ENCODE data around the gene SNX10. TPM values are rescaled to one million over a fixed set of nuclear protein-coding genes. Genes with fewer than 3 reads are reported as not detected.

The SNX10 gene
- total and polyA plus RNA-seq, 12 donors, result 6.5 to 50.3 (median 27.8) TPM

GRCh38 chr7:26329520-26330255 lies 38.0 kb downstream of the SNX10 start:
- TF ChIP-seq POLR2A (IDR thresholded peaks at IDR 0.05) (no peak), CTCF (IDR thresholded peaks at IDR 0.05) (peak in 1 of 6 experiments; percentile 10)
- DNase-seq, result peak in 3 of 7 donors; percentile 29 to 64 (median 29)
- no peaks in the 10 kb centered on the region for H3K27me3 ChIP-seq
- H3K27ac ChIP-seq, result no peak overlapping the region
- H3K9me3 ChIP-seq (replicated peaks in 1 of 3), result no peaks in the 10 kb centered on the region
- intact Hi-C loops (cut with DNase I), result no loop called here
- H3K4me3 ChIP-seq, result no peak overlapping the region
- 80 to 92% (median 86%) methylated on average over 13 of the region's 13 CpGs for WGBS, 4 donors
- peaks cover 0 to 7% of the 10 kb centered on the region in 2 donors for H3K4me1 ChIP-seq (replicated peaks in 1 of 2)
- no peaks in the 10 kb centered on the region for H3K36me3 ChIP-seq (replicated peaks in 1 of 2)

GRCh38 chr7:26331113-26331512 lies 39.5 kb downstream of the SNX10 start:
- H3K4me3 ChIP-seq, result no peak overlapping the region
- peaks cover 0 to 7% of the 10 kb centered on the region in 2 donors for H3K4me1 ChIP-seq (replicated peaks in 1 of 2)
- no peaks in the 10 kb centered on the region for H3K36me3 ChIP-seq (replicated peaks in 1 of 2)
- H3K27ac ChIP-seq, result no peak overlapping the region
- DNase-seq, result no peak
- TF ChIP-seq POLR2A (IDR thresholded peaks at IDR 0.05), result no peak
- TF ChIP-seq CTCF (IDR thresholded peaks at IDR 0.05), result no peak
- WGBS, 4 donors, result 89 to 98% (median 92%) methylated on average over 4 of the region's 4 CpGs
- H3K27me3 ChIP-seq, result no peaks in the 10 kb centered on the region
- no peaks in the 10 kb centered on the region for H3K9me3 ChIP-seq (replicated peaks in 1 of 3)
- intact Hi-C loops (cut with DNase I), result no loop called here

DNA sequence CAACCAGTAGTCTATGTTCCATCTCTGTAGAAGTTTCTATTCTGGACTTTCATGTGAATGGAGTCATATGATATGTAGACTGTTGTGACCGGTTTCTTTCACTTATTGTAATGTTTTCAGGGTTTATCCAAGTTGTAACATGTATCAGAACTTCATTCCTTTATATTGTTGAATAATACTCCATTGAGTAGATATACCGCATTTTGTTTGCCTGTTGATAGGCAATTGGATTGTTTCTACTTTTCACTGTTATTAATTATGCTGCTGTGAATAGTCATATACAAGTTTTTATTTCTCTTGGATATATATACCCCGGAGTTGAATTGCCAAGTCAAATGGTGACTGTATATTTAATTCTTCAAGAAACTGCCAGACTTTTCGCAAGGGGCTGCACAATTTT lies 40.1 kb downstream of the SNX10 start:
- DNase-seq, result no peak
- 81 to 96% (median 83%) methylated on average over 4 of the region's 4 CpGs for WGBS, 4 donors
- Histone ChIP-seq H3K27ac (no peak overlapping the region), H3K4me1 (replicated peaks in 1 of 2) (peaks cover 0 to 7% of the 10 kb centered on the region in 2 donors), H3K9me3 (replicated peaks in 1 of 3) (no peaks in the 10 kb centered on the region), H3K4me3 (no peak overlapping the region), H3K36me3 (replicated peaks in 1 of 2) (no peaks in the 10 kb centered on the region), H3K27me3 (no peaks in the 10 kb centered on the region)
- TF ChIP-seq POLR2A (IDR thresholded peaks at IDR 0.05) (no peak), CTCF (IDR thresholded peaks at IDR 0.05) (no peak)
- intact Hi-C loops (cut with DNase I), result no loop called here

GRCh38 chr7:26332698-26333097 lies 41.0 kb downstream of the SNX10 start:
- no peak overlapping the region for H3K4me3 ChIP-seq
- H3K27me3 ChIP-seq, result no peaks in the 10 kb centered on the region
- DNase-seq, result no peak
- intact Hi-C loops (cut with DNase I), result no loop called here
- TF ChIP-seq CTCF (IDR thresholded peaks at IDR 0.05) (no peak), POLR2A (IDR thresholded peaks at IDR 0.05) (no peak)
- H3K4me1 ChIP-seq (replicated peaks in 1 of 2), result peaks cover 0 to 7% of the 10 kb centered on the region in 2 donors
- no peaks in the 10 kb centered on the region for H3K9me3 ChIP-seq (replicated peaks in 1 of 3)
- H3K27ac ChIP-seq, result no peak overlapping the region
- WGBS, 4 donors, result 40 to 55% (median 48%) methylated on average over 2 of the region's 2 CpGs
- no peaks in the 10 kb centered on the region for H3K36me3 ChIP-seq (replicated peaks in 1 of 2)

Data from adrenal gland (tissue), 12 donors.